HepG2 (cell line): ENCODE measurements around the gene UTF1. TPM values are rescaled to one million over a fixed set of nuclear protein-coding genes. Genes with fewer than 3 reads are reported as not detected.

ENCODE experiments used
- ATAC-seq: fragments of 200-7000 bp; cut with Tn5 transposase; 3 replicates; pipeline ENCODE4 v1.9.1; 2020; ENCODE audit warnings: mild to moderate bottlenecking, moderate library complexity
- BruUV-seq: library from RNA; stranded (reverse); fragments of 400-500 nt; replicated peaks from 2 replicates; lab custom pipeline; 2021; lab: Mats Ljungman, UMichigan
- CTCF ChIA-PET: fragments of 300-600 bp; formaldehyde crosslinking; extraction: SDS; loops from one replicate; lab custom pipeline; 2021; ENCODE audit warnings: low total read pairs, inconsistent platforms, low intra/inter-chr PET ratio; lab: Yijun Ruan, JAX
- POLR2A ChIA-PET: fragments of 350-600 bp; sonication (Branson Sonifier 250); formaldehyde crosslinking; loops from one replicate; lab custom pipeline; 2020; ENCODE audit warnings: antibody characterized with exemption, inconsistent platforms; lab: Yijun Ruan, JAX
- DNase-seq: peaks from one replicate; pipeline ENCODE4 v3.0.0-alpha.2; 2015; ENCODE audit warnings: low spot score
- FAIRE-seq: peaks from 3 replicates; lab custom pipeline; 2011; peaks lifted over from hg19 to GRCh38; lab: Jason Lieb, UNC
- H2AFZ ChIP-seq: one replicate; pipeline ENCODE4 v1.6.1; 2011; ENCODE audit warnings: low read length, inconsistent platforms
- H3K27ac ChIP-seq: fragments of 300-600 bp; 3 replicates; pipeline ENCODE4 v1.8.0; 2011; ENCODE audit warnings: mixed run types, mild to moderate bottlenecking, mixed read lengths, low read length, inconsistent platforms; ENCODE audit not compliant: insufficient read depth; ENCODE audit errors: extremely low read length
- H3K27me3 ChIP-seq, 2 experiments: fragments of 200-600 bp in 1 of 2; 2 replicates in 1 of 2; 3 replicates in 1 of 2; pipeline versions ENCODE4 v1.6.0 to v1.8.0; 2011; ENCODE audit warnings: low read length in 2 of 2, mild to moderate bottlenecking in 2 of 2, moderate library complexity in 2 of 2, inconsistent platforms in 1 of 2; ENCODE audit not compliant: insufficient read depth in 2 of 2, control insufficient read depth in 1 of 2
- H3K36me3 ChIP-seq, 2 experiments: fragments of 200-600 bp in 1 of 2; replicated peaks in 1 of 2; 2 replicates in 1 of 2; 3 replicates in 1 of 2; pipeline versions ENCODE4 v1.5.1 to v1.8.0; 2011; ENCODE audit warnings: low read length in 2 of 2, inconsistent platforms in 1 of 2; ENCODE audit not compliant: insufficient read depth in 2 of 2, control insufficient read depth in 1 of 2
- H3K4me1 ChIP-seq: 2 replicates; pipeline ENCODE4 v1.5.1; 2012; ENCODE audit warnings: low read length, inconsistent platforms; ENCODE audit not compliant: insufficient read depth
- H3K4me2 ChIP-seq: 2 replicates; pipeline ENCODE4 v1.6.0; 2011; ENCODE audit warnings: low read depth, low read length, inconsistent platforms
- H3K4me3 ChIP-seq, 3 experiments: fragments of 200-600 bp in 1 of 3; sonication (generic), shearing (Covaris generic) in 1 of 3; replicated peaks in 1 of 3; 2 replicates each; pipeline ENCODE4 v1.5.1; 2011 to 2016; ENCODE audit warnings: low read length in 3 of 3, inconsistent platforms in 2 of 3, low read depth in 2 of 3, mild to moderate bottlenecking in 2 of 3, control low read depth in 1 of 3, mixed read lengths in 1 of 3; ENCODE audit not compliant: insufficient read depth in 1 of 3
- H3K79me2 ChIP-seq: one replicate; pipeline ENCODE4 v1.6.1; 2011; ENCODE audit warnings: low read length, inconsistent platforms; ENCODE audit not compliant: insufficient read depth
- H3K9ac ChIP-seq: 2 replicates; pipeline ENCODE4 v1.6.0; 2011; ENCODE audit warnings: mild to moderate bottlenecking, low read depth, low read length, inconsistent platforms; ENCODE audit not compliant: insufficient read depth
- H3K9me3 ChIP-seq: 2 replicates; pipeline ENCODE4 v1.5.1; 2012; ENCODE audit warnings: mild to moderate bottlenecking, low read length
- H4K20me1 ChIP-seq: 2 replicates; pipeline ENCODE4 v1.6.0; 2011; ENCODE audit warnings: inconsistent platforms, mild to moderate bottlenecking, low read length, moderate library complexity; ENCODE audit not compliant: insufficient read depth
- HNRNPLL ChIP-seq: fragments of 200-400 bp; formaldehyde crosslinking; IDR thresholded peaks from 2 replicates; pipeline ENCODE4 v1.6.1; 2017; ENCODE audit warnings: mild to moderate bottlenecking, low read depth, low read length; ENCODE audit not compliant: poor library complexity, severe bottlenecking
- ZNF282 ChIP-seq: fragments of 450-650 bp; IDR thresholded peaks from 2 replicates; pipeline ENCODE4 v1.6.1; 2018; ENCODE audit not compliant: partially characterized antibody
- ZNF780A ChIP-seq: sonication (generic); formaldehyde crosslinking; IDR thresholded peaks from 2 replicates; pipeline ENCODE4 v1.8.0; 2022; ENCODE audit warnings: mild to moderate bottlenecking, missing genetic modification reagents, moderate library complexity
- ZXDC ChIP-seq: sonication (generic); formaldehyde crosslinking; IDR thresholded peaks from 2 replicates; pipeline ENCODE4 v1.5.0; 2020; ENCODE audit warnings: mild to moderate bottlenecking, missing genetic modification reagents
- WGBS: methylation state at CpG from one replicate; pipeline ENCODE4 v1.1.6; 2017; ENCODE audit warnings: low lambda C conversion rate; 5-methylcytosine and 5-hydroxymethylcytosine counted together
- in situ Hi-C: cut with HindIII; loops from 2 replicates; pipeline ENCODE4 v1.10.0; 2017; ENCODE audit warnings: low pct_unique_long_range_greater_than_20kb; ENCODE audit not compliant: extremely low pct_ligation_motif_present
- intact Hi-C: fragments of 100-400 bp; cut with micrococcal nuclease; formaldehyde crosslinking; loops from one replicate; pipeline ENCODE4 v1.10.0; 2022; ENCODE audit not compliant: unreplicated experiment
- polyA plus RNA-seq, 8 experiments: library from polyadenylated mRNA; depleted of rRNA in 3 of 8; stranded (reverse) in 7 of 8; unstranded in 1 of 8; fragments of >200 nt; fragmentation: Illumina TruSeq in 4 of 8; extraction: Trizol in 4 of 8; gene quantifications; 2 replicates each; pipeline versions ENCODE4 v1.2.1 to v1.2.3, GENCODE V29; 2011 to 2016; ENCODE audit warnings: low read depth in 4 of 8, missing spikeins in 1 of 8, mixed read lengths in 1 of 8; ENCODE audit not compliant: insufficient read depth in 1 of 8
- total RNA-seq, 5 experiments: library from RNA; depleted of rRNA; stranded (reverse); fragments of >200 nt; fragmentation: Illumina TruSeq; extraction: Trizol; gene quantifications; 2 replicates each; pipeline ENCODE4 v1.2.3, GENCODE V29; 2016; ENCODE audit warnings: low read depth in 1 of 5
- TF ChIP-seq, protein P1 (sequence below): sonication (generic); formaldehyde crosslinking; IDR thresholded peaks from 2 replicates; pipeline ENCODE4 v1.5.0; 2020; ENCODE audit warnings: mild to moderate bottlenecking, missing genetic modification reagents, moderate library complexity

UTF1 gene
- total and polyA plus RNA-seq, 2 of the 13 experiments (the other 11 are each of a cell fraction or from before 2014, with no cell fraction given) = not detected

DNA sequence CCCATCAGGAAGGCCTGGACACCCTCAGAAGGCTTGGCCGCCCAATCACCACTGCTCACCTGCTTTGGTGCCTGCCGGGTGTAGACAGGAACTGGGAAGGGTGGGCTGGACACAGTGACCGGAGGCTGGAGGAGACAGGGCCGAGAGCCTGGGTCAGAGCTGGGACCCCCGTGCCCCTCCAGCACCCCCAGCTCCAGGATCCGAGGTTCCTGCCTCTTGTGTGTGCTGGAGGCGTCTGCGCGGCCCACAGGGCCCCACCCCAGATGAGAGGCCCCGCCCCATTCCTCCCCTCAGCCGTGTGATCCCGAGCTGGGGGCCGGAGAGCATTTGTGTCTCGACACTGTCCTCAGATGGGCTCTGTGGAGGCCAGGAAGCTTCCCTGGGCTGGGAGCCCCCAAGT is 37.3 kb downstream of the UTF1 start (continued):
- TF ChIP-seq ZXDC (no peak), HNRNPLL (no peak), ZNF780A (CRISPR knock-in tag) (no peak)

DNA sequence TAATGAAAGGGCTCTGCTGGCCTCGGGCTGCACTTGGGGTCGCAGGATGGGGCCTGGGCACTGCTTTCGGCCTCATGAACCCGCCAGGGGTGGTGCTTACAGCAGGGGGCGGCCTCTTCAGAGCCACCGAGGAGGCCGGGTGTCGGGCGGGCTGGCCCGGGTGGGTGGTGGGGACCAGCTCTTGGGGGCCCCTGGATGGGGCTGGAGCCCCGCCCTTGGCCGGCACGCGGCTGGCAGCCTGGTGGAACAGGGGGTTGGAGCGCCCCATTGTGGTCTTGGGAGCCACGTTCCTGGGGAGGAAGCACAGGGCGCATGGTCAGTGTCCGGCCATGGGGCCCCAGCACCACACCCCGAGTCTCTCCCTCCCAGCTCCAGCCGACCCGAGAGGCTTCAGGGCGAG is 37.8 kb downstream of the UTF1 start:
- TF ChIP-seq ZNF282 = no peak
- TF ChIP-seq, protein P1, sequence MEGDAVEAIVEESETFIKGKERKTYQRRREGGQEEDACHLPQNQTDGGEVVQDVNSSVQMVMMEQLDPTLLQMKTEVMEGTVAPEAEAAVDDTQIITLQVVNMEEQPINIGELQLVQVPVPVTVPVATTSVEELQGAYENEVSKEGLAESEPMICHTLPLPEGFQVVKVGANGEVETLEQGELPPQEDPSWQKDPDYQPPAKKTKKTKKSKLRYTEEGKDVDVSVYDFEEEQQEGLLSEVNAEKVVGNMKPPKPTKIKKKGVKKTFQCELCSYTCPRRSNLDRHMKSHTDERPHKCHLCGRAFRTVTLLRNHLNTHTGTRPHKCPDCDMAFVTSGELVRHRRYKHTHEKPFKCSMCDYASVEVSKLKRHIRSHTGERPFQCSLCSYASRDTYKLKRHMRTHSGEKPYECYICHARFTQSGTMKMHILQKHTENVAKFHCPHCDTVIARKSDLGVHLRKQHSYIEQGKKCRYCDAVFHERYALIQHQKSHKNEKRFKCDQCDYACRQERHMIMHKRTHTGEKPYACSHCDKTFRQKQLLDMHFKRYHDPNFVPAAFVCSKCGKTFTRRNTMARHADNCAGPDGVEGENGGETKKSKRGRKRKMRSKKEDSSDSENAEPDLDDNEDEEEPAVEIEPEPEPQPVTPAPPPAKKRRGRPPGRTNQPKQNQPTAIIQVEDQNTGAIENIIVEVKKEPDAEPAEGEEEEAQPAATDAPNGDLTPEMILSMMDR = 0 out of 2 replicates have a peak, but pooled peaks have one; percentile 14
- no TSS peak for BruUV-seq
- H3K4me1 ChIP-seq = no peaks in the 10 kb centered on the region
- H3K27me3 ChIP-seq = peaks cover 3 to 15% of the 10 kb centered on the region in 2 experiments; a peak in 4 of 5 replicates
- H4K20me1 ChIP-seq = no peaks in the 10 kb centered on the region
- no peak overlapping the region for H3K4me2 ChIP-seq
- in situ Hi-C loops = no loop called here
- DNase-seq = no peak
- POLR2A ChIA-PET = no interaction called here
- 31% methylated on average over 3 of the region's 22 CpGs for WGBS
- no peaks in the 10 kb centered on the region for H3K36me3 ChIP-seq
- no peak overlapping the region for H3K4me3 ChIP-seq
- H3K9ac ChIP-seq = no peak overlapping the region
- no peak overlapping the region for H3K27ac ChIP-seq
- ATAC-seq = no peak
- CTCF ChIA-PET = no interaction called here
- no peaks in the 10 kb centered on the region for H3K79me2 ChIP-seq
- intact Hi-C loops = no loop called here
- no peak for FAIRE-seq
- no peaks in the 10 kb centered on the region for H3K9me3 ChIP-seq
- H2AFZ ChIP-seq = no peak overlapping the region
